Lower leg skin (tissue), 4 donors: ENCODE results near the gene IGFBP6. TPM values are rescaled to one million over a fixed set of nuclear protein-coding genes. Genes with fewer than 3 reads are reported as not detected.

Experiments used
- DNase-seq, 2 donors: peaks; one replicate each; pipeline ENCODE4 v3.0.0-alpha.2; 2019; ENCODE audit warnings: low spot score in 2 of 2
- H3K4me3 ChIP-seq: fragments of 200-600 bp; sonication (generic); 2 replicates; pipeline ENCODE4 v1.5.1; 2017; ENCODE audit warnings: mild to moderate bottlenecking, low read depth; ENCODE audit not compliant: poor library complexity, severe bottlenecking
- POLR2A ChIP-seq, 2 donors: fragments of 450-650 bp; IDR thresholded peaks; one replicate each; pipeline ENCODE4 v1.6.1; 2016 to 2017; ENCODE audit warnings: antibody characterized with exemption in 2 of 2, mild to moderate bottlenecking in 1 of 2, moderate library complexity in 1 of 2
- WGBS, 2 donors: methylation state at CpG; one replicate each; pipeline ENCODE4 v1.1.5; 2018; 5-methylcytosine and 5-hydroxymethylcytosine counted together
- intact Hi-C: fragments of 100-400 bp; cut with DNase I; formaldehyde crosslinking; loops from one replicate; pipeline ENCODE4 v1.15.0; 2023; ENCODE audit warnings: low total_unique reads
- total RNA-seq, 4 donors: library from RNA; depleted of rRNA; stranded (reverse); fragments of >200 nt; gene quantifications; one replicate each; pipeline ENCODE4 v1.1.0, GENCODE V29; 2016
- TF ChIP-seq, protein P1 (sequence below), 3 donors: fragments of 450-650 bp; IDR thresholded peaks; one replicate each; pipeline ENCODE4 v1.5.1; 2016; ENCODE audit warnings: antibody characterized with exemption in 3 of 3, mild to moderate bottlenecking in 3 of 3, moderate library complexity in 2 of 3

The IGFBP6 gene
- total RNA-seq, 4 donors from 2014 or later, result 22.0 to 508 (median 68.9) TPM

DNA sequence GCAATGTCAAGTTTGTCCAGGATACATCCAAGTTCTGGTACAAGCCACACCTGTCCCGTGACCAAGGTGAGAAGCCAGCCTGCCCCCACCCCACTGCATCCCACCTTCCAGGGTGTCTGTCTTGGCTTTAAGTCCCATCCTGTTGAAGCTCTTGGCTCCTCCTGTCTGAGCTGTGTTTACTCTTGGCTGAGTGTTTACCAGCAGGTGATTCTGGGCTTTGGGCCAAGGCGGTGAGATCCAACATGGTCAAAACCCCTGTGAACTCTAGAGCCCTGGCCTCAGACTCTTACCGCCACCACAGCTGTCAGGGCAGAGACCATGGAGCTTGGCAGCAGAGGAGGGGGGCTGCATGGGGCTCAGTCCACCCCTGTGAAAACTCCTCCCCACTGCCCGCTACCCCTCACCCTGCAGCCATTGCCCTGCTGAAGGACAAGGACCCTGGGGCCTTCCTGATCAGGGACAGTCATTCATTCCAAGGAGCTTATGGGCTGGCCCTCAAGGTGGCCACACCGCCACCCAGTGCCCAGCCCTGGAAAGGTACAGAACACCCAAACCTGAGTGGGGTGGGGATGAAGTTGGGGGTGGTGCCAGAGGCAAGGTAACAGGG, 36.0 kb upstream of the IGFBP6 start:
- DNase-seq, result peak; percentile 26 to 87
- intact Hi-C loops, result loop anchor here (10.0 kb wide), 1 partner anchor 133 kb away; no protein-coding TSS in a partner anchor
- no peak for TF ChIP-seq POLR2A (IDR thresholded peaks at IDR 0.05)
- TF ChIP-seq, protein P1, sequence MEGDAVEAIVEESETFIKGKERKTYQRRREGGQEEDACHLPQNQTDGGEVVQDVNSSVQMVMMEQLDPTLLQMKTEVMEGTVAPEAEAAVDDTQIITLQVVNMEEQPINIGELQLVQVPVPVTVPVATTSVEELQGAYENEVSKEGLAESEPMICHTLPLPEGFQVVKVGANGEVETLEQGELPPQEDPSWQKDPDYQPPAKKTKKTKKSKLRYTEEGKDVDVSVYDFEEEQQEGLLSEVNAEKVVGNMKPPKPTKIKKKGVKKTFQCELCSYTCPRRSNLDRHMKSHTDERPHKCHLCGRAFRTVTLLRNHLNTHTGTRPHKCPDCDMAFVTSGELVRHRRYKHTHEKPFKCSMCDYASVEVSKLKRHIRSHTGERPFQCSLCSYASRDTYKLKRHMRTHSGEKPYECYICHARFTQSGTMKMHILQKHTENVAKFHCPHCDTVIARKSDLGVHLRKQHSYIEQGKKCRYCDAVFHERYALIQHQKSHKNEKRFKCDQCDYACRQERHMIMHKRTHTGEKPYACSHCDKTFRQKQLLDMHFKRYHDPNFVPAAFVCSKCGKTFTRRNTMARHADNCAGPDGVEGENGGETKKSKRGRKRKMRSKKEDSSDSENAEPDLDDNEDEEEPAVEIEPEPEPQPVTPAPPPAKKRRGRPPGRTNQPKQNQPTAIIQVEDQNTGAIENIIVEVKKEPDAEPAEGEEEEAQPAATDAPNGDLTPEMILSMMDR (IDR thresholded peaks at IDR 0.05), result no peak
- 56 to 68% methylated on average over 3 to 5 of the region's 5 CpGs for WGBS, 2 donors
- no peak overlapping the region for H3K4me3 ChIP-seq

DNA sequence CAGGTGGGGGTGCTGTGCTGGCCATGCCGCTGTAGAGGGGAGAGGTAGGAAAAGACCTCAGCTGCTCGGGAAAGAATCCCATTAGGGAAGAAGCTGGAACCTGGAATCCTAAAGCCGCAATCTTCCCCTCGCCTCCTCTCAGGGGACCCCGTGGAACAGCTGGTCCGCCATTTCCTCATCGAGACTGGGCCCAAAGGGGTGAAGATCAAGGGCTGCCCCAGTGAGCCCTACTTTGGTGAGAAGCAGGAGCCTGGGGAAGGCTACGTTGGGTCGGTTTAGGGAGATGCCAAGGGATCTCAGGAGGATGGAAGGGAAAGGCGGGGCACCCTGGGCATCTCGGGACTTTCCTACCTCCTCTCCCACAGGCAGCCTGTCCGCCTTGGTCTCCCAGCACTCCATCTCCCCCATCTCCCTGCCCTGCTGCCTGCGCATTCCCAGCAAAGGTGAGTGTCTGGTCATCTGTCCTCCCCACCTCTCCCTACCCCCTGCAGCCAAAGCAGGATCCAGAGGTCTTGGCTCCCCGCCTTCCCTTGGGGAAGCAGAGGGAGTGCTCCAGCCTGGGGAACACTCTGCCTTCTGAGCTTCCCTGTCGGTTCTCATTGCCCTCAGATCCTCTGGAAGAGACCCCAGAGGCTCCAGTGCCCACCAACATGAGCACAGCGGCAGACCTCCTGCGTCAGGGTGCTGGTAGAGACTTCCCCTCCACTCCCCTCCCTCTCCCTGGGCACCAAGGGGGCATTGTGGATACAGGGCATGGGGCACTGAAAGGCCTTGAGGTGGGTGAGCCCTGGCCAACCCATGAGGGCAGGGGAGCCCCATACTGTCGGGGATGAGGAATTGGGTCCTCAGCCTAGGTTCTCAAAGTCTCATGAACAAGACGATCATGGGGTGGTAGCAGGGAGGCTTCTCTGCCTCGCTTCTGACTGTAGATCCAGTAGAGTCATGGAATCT, 35.2 kb upstream of the IGFBP6 start:
- WGBS, 2 donors, result 71% methylated on average over 20 of the region's 20 CpGs
- TF ChIP-seq POLR2A (IDR thresholded peaks at IDR 0.05), result no peak
- TF ChIP-seq, protein P1 (IDR thresholded peaks at IDR 0.05), result no peak
- H3K4me3 ChIP-seq, result no peak overlapping the region
- DNase-seq, result peak; percentile 17 to 83
- intact Hi-C loops, result loop anchor here (10.0 kb wide), 1 partner anchor 133 kb away; no protein-coding TSS in a partner anchor

DNA sequence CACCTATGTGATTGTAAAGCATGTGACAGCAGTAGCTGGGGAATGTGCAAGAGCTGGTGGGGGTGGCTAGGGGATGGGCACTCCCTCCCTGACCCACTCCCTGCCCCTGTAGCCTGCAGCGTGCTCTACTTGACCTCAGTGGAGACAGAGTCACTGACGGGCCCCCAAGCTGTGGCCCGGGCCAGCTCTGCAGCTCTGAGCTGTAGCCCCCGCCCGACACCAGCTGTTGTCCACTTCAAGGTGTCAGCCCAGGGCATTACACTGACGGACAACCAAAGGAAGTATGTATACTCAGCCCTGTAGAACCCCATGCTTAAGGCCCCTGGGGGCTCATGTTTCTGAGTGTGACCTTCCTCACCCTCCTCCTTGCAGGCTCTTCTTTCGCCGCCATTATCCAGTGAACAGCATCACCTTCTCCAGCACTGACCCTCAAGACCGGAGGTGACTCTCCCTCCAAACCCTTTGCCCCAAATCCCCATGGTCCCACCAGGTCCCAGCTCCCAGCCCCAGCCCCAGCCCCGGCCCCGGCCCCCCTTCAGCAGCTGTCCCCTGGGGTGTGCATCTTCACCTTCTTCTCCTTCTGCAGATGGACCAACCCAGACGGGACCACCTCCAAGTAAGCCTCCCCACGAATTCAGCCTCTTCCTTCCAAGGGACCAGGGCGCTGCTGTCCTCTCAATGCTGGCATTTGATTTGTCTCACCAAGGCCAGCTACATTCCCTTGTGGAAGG, 34.3 kb upstream of the IGFBP6 start:
- intact Hi-C loops, result loop anchor here (10.0 kb wide), 1 partner anchor 132 kb away; no protein-coding TSS in a partner anchor
- 70 to 79% methylated on average over 12 to 14 of the region's 14 CpGs for WGBS, 2 donors
- TF ChIP-seq, protein P1 (IDR thresholded peaks at IDR 0.05), result no peak
- TF ChIP-seq POLR2A (IDR thresholded peaks at IDR 0.05), result no peak
- H3K4me3 ChIP-seq, result no peak overlapping the region
- peak; percentile 13 to 72 for DNase-seq

DNA sequence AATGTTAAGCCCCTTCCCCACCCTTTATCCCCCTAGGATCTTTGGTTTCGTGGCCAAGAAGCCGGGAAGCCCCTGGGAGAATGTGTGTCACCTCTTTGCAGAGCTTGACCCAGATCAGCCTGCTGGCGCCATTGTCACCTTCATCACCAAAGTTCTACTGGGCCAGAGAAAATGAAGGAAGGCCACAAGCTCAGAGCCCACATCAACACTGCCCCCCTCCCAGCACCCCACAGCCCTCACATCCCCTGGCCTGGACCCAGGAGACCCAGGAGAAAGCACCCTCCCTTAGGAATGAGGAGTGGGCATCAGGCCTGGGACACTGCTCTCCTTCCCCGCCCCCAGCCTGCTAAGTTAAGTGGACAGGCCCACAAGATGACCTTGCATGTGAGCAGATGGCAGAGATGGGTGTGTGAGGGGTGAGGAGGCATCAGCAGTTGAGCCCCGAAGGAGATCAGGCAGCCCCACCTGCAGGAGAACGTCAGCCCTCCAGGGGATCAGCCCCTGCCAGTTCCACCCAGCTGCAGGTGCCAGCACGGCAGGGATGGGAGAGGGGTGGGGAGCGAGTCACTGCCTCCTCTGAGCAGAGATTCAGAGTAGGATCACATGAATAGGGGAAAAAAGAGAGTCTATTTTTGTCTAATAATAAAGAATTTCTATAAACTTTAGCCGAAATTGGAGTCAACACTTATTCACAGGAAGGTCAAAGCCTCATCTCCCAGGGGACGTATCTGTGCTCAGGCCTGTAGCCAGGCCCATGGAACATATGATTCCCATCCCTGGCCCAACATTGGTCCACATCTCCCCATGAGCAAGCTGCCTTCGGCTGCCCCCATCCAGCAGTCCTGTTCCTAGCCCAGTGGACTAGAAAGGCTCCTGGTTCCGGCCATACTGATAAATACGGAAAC, 33.5 kb upstream of the IGFBP6 start:
- TF ChIP-seq POLR2A (IDR thresholded peaks at IDR 0.05), result no peak
- TF ChIP-seq, protein P1 (IDR thresholded peaks at IDR 0.05), result no peak
- WGBS, 2 donors, result 37 to 47% methylated on average over 13 of the region's 13 CpGs
- intact Hi-C loops, result loop anchor here (10.0 kb wide), 1 partner anchor 131 kb away; no protein-coding TSS in a partner anchor
- H3K4me3 ChIP-seq, result no peak overlapping the region
- peak; percentile 67 to 89 for DNase-seq
